ENCODE data around the gene C1orf116. TPM values are rescaled to one million over a fixed set of nuclear protein-coding genes. Genes with fewer than 3 reads are reported as not detected.

C1orf116 gene
- total RNA-seq, 4 donors from 2014 or later = 0.62 TPM; not detected in 3

DNA sequence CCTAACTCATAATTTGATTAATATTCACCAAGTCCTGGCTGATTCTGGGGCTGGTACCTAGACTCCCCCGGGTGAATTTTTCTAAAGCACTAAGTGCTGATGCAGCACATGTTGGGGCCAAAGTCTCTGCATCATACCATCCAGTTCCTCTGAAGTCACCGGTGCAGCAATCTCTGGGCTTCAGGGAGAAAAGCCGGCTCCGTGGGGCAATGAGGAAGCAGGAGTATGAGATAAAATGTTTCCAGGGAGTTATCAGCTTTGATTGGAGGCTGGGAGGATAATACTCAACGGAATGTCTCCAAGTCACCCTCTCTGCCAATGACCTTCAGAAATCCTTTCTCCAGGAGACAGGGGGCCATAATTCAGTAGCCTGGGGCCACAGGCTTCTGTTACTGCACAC lies 63.5 kb downstream of the C1orf116 start:
- TF ChIP-seq, protein P1, sequence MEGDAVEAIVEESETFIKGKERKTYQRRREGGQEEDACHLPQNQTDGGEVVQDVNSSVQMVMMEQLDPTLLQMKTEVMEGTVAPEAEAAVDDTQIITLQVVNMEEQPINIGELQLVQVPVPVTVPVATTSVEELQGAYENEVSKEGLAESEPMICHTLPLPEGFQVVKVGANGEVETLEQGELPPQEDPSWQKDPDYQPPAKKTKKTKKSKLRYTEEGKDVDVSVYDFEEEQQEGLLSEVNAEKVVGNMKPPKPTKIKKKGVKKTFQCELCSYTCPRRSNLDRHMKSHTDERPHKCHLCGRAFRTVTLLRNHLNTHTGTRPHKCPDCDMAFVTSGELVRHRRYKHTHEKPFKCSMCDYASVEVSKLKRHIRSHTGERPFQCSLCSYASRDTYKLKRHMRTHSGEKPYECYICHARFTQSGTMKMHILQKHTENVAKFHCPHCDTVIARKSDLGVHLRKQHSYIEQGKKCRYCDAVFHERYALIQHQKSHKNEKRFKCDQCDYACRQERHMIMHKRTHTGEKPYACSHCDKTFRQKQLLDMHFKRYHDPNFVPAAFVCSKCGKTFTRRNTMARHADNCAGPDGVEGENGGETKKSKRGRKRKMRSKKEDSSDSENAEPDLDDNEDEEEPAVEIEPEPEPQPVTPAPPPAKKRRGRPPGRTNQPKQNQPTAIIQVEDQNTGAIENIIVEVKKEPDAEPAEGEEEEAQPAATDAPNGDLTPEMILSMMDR (IDR thresholded peaks at IDR 0.05) = no peak
- TF ChIP-seq POLR2A (IDR thresholded peaks at IDR 0.05) = no peak
- no peaks in the 10 kb centered on the region for H3K27me3 ChIP-seq
- intact Hi-C loops (cut with DNase I; ENCODE audit: low total_unique reads) = no loop called here
- H3K27ac ChIP-seq = no peak overlapping the region
- no peaks in the 10 kb centered on the region for H3K4me1 ChIP-seq
- no peak for DNase-seq
- no peaks in the 10 kb centered on the region for H3K36me3 ChIP-seq
- no peaks in the 10 kb centered on the region for H3K9me3 ChIP-seq
- H3K4me3 ChIP-seq = no peak overlapping the region

Other genes starting within 250 kb of the C1orf116 start
- 10 to 100 TPM in 1 of 4 donors, not detected in 3; 40.6 TPM for gene IL20, start 167.1 kb downstream of the C1orf116 start, total RNA-seq
- not detected for gene IL24, start 135.3 kb downstream of the C1orf116 start, total RNA-seq
- gene FCMR, start 110.8 kb downstream of the C1orf116 start, total RNA-seq = 1 to 10 TPM in 2 of 4 donors, under 1 TPM in 1, not detected in 1; 0.59 to 1.7 (median 1.7) TPM
- 1 to 10 TPM in 3 of 4 donors, under 1 TPM in 1; 0.69 to 7.1 (median 3.1) TPM for gene PIGR, start 86.3 kb downstream of the C1orf116 start, total RNA-seq
- gene FCAMR, start 62.3 kb downstream of the C1orf116 start, total RNA-seq = not detected
- gene YOD1, start 18.5 kb upstream of the C1orf116 start, total RNA-seq = 10 to 100 TPM in 1 of 4 donors, 1 to 10 TPM in 3; 3.3 to 17.1 (median 7.6) TPM
- gene PFKFB2, start 20.5 kb upstream of the C1orf116 start, total RNA-seq = 10 to 100 TPM in 1 of 4 donors, 1 to 10 TPM in 1, under 1 TPM in 2; 0.51 to 10.7 (median 2.9) TPM
- not detected for gene C4BPB, start 56.1 kb upstream of the C1orf116 start, total RNA-seq
- gene C4BPA, start 71.5 kb upstream of the C1orf116 start, total RNA-seq = 1 to 10 TPM in 1 of 4 donors, not detected in 3; 1.5 TPM